ENCODE results near the gene TRIM37.

TRIM37 gene

DNA sequence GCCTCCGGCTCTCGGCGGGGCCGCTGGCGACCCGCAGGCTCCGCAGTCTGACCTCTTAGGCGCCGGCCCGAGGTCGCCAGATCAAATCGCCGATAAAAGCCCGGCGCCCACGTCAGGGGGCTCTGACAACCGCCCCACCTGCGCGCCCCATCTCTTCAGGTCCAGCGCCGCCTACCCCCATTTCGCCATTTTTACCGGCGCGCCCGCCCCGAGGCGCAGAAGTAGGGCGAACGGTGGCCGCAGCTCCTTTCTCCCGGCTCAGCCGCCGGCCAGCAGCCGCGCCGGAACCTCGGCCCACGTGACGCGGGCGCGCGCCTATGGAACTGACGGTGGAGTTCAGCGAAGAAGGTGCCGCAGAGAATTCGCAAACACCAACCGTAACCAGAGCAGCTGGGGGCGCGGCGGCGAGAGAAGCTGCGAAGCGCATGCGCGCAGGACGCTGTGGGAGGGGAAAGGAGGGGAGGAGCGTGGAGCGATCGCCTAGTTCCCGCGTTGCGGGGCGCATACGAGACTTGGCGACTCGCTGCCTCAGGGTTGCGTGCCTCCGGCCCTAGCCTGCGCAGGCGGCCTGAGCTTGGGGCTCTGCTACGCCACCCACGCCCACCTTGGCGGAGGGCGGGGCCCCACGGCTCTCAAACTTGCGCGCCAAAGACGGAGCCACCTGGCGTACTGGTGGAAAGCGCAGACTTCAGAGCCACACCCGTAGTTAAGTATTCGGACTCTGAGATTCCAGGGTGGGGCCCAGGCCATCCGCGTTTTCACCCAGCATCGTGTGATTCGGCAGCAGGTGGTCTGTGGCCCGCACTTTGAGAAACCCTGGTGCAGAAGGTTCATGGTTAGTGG is at the start of gene TRIM37:
TRIM37 (minus strand) TSS at position 418 of the 843 bp plus-strand sequence. CDS start 419 bp downstream, outside the sequence.
- Histone ChIP-seq H3K4me2 (peak within 1 kb of the TSS; percentile 90), H3K9ac (peak within 1 kb of the TSS; percentile 90), H3K36me3 (peaks cover 44% of the 10 kb centered on the region), H3K27ac (peak within 1 kb of the TSS; percentile 90), H3K9me3 (no peaks in the 10 kb centered on the region), H3K4me1 (peaks cover 33% of the 10 kb centered on the region), H4K20me1 (peaks cover 11% of the 10 kb centered on the region; the same call in 1 of the 2 replicates), H3K4me3 (peak within 1 kb of the TSS; percentile 99), H3K27me3 (no peaks in the 10 kb centered on the region)
- TF ChIP-seq Cebpa-rat (IDR thresholded peaks at IDR 0.05) = no peak

- Histone ChIP-seq H3K9ac (peak within 1 kb of the TSS; percentile 92), H3K4me1 (peaks cover 66% of the 10 kb centered on the region), H3K27ac (peak within 1 kb of the TSS; percentile 93), H3K4me2 (peak within 1 kb of the TSS; percentile 90), H3K27me3 (no peaks in the 10 kb centered on the region), H3K36me3 (peaks cover 15% of the 10 kb centered on the region), H3K9me3 (no peaks in the 10 kb centered on the region), H3K4me3 (peak within 1 kb of the TSS; percentile 86), H4K20me1 (no peaks in the 10 kb centered on the region)
- TF ChIP-seq Cebpa-rat (IDR thresholded peaks at IDR 0.05) = no peak
Observed at GRCh38 chr17:59155439-59156177, 48.9 kb upstream of the TRIM37 start, which contains the start of gene PRR11. PRR11 (plus strand) TSS chr17:59155746; CDS start chr17:59169753, 14,007 bp downstream.

DNA sequence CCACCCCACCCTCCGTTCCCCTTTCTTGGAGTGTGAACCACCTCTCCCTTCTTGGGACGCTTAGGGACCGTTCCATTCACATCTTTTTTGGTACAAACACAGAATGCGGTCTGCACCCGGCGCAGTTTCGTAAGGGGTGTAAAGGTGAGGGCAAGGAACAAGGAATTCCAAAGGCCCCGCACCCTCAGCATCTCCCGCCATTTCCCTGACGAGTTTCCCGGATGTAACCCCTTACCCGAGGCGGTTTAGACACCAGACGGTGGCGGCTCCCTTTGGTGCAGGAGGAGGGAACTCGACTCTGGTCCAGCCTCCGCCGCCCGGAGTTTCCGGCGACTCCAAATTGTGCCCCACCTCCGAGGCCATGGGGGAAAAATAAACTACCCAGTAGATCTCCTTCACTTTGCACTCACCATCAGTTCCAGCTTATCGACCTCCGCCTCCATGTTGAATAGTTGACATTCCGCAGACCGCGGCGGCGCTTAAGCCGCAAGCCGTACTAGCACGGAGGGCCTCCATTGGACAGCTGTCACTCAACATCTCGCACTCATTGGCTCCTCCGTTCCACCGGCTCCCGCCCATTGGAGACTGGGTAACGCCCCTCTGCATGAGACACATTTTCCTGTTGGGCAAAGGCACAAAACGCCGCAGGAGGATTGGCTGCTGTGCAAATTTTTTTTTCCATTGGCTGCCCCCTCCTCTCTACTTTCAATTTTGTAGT is 48.2 kb upstream of the TRIM37 start, which contains the start of gene SKA2:
SKA2 (minus strand) TSS at position 466 of the 718 bp plus-strand sequence; CDS start at position 443, 23 bp downstream.
- no peak for TF ChIP-seq Cebpa-rat (IDR thresholded peaks at IDR 0.05)
- Histone ChIP-seq H4K20me1 (0 out of 2 replicates have a peak, but pooled peaks cover 1% of the 10 kb centered on the region), H3K4me2 (peak within 1 kb of the TSS; percentile 90), H3K4me3 (peak within 1 kb of the TSS; percentile 86), H3K27ac (peak within 1 kb of the TSS; percentile 93), H3K36me3 (peaks cover 22% of the 10 kb centered on the region), H3K4me1 (peaks cover 65% of the 10 kb centered on the region), H3K9ac (peak within 1 kb of the TSS; percentile 92), H3K9me3 (no peaks in the 10 kb centered on the region), H3K27me3 (no peaks in the 10 kb centered on the region)

- H3K27ac ChIP-seq = peak overlapping the region; percentile 93
- no peaks in the 10 kb centered on the region for H3K27me3 ChIP-seq
- H3K4me1 ChIP-seq = peaks cover 63% of the 10 kb centered on the region
- peak overlapping the region; percentile 90 for H3K4me2 ChIP-seq
- H3K4me3 ChIP-seq = peak overlapping the region; percentile 86
- peak overlapping the region; percentile 92 for H3K9ac ChIP-seq
- TF ChIP-seq Cebpa-rat (IDR thresholded peaks at IDR 0.05) = no peak
- H3K36me3 ChIP-seq = peaks cover 24% of the 10 kb centered on the region
- no peaks in the 10 kb centered on the region for H3K9me3 ChIP-seq
- 0 out of 2 replicates have a peak, but pooled peaks cover 7% of the 10 kb centered on the region for H4K20me1 ChIP-seq
Observed at GRCh38 chr17:59154292-59154720, 47.6 kb upstream of the TRIM37 start.

DNA sequence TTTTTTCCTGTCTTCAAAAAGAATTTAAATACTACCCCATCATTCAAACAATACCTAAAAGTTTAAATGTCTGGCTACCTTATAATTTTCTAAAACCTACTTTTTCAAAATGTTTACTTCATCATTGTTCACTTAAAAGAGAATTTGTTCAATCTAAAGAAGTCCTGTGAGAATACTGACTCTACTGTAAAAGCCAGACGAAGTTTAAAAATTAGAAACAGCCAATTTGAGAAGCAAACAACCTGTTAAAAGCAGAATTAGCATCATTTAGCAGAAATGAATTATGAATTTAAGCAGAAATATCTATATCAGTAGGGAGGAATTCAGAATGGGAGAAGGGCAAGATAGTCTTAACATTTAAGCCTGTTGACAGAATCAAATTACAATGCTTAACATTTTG is 46.2 kb upstream of the TRIM37 start:
- TF ChIP-seq Cebpa-rat (IDR thresholded peaks at IDR 0.05) = no peak
- Histone ChIP-seq H3K27me3 (no peaks in the 10 kb centered on the region), H3K9me3 (no peaks in the 10 kb centered on the region), H3K4me2 (peak overlapping the region; percentile 90), H3K36me3 (peaks cover 26% of the 10 kb centered on the region), H3K4me1 (peaks cover 52% of the 10 kb centered on the region), H3K27ac (peak overlapping the region; percentile 28), H3K9ac (peak overlapping the region; percentile 92), H3K4me3 (peak overlapping the region; percentile 86; the same call in 1 of the 2 replicates), H4K20me1 (peaks cover 14% of the 10 kb centered on the region; the same call in 1 of the 2 replicates)

- Histone ChIP-seq H3K9me3 (no peaks in the 10 kb centered on the region), H3K4me1 (peaks cover 39% of the 10 kb centered on the region), H3K27ac (no peak overlapping the region), H3K36me3 (peaks cover 28% of the 10 kb centered on the region), H3K4me2 (peak overlapping the region; percentile 90), H3K9ac (no peak overlapping the region), H3K4me3 (no peak overlapping the region), H4K20me1 (peaks cover 14% of the 10 kb centered on the region; the same call in 1 of the 2 replicates), H3K27me3 (no peaks in the 10 kb centered on the region)
- no peak for TF ChIP-seq Cebpa-rat (IDR thresholded peaks at IDR 0.05)
Observed at GRCh38 chr17:59151591-59151990, 44.9 kb upstream of the TRIM37 start.

- Histone ChIP-seq H3K36me3 (peaks cover 33% of the 10 kb centered on the region), H3K9ac (no peak overlapping the region), H3K9me3 (no peaks in the 10 kb centered on the region), H3K27me3 (no peaks in the 10 kb centered on the region), H3K4me2 (no peak overlapping the region), H3K4me3 (no peak overlapping the region), H3K27ac (no peak overlapping the region), H4K20me1 (peaks cover 14% of the 10 kb centered on the region; the same call in 1 of the 2 replicates), H3K4me1 (peaks cover 33% of the 10 kb centered on the region)
- no peak for TF ChIP-seq Cebpa-rat (IDR thresholded peaks at IDR 0.05)
Observed at GRCh38 chr17:59151006-59151405, 44.3 kb upstream of the TRIM37 start.

DNA sequence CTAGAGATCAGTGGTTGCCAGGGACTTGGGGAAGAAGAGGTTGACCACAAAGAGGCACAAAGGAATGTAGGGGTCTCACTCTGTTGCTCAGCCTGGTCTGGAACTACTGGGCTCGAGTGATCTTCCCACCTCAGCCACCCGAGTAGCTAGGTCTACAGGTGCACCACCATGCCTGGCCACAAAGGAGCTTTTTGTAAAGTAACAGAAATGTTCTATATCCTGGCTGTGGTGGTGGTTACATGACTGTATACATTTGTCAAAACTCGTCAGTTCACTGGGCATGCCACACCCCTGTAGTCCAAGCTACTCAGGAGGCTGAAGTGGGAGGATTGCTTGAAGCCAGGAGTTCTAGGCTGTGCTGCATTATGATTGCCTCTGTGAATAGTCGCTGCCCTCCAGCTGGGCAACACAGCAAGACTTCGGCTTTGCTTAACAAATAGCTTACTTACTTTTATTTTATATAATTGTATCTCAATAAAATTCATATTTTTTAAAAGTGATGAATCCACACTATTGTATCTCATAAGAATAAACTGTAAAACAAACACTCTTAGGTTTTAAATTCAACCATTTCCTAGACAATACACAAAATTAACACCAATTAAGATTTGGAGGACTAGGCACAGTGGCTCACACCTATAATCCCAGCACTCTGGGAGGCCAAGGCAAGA is 43.3 kb upstream of the TRIM37 start:
- H3K36me3 ChIP-seq = peaks cover 43% of the 10 kb centered on the region
- peaks cover 14% of the 10 kb centered on the region; the same call in 1 of the 2 replicates for H4K20me1 ChIP-seq
- no peaks in the 10 kb centered on the region for H3K27me3 ChIP-seq
- H3K27ac ChIP-seq = no peak overlapping the region
- H3K9ac ChIP-seq = no peak overlapping the region
- TF ChIP-seq Cebpa-rat (IDR thresholded peaks at IDR 0.05) = no peak
- no peak overlapping the region for H3K4me3 ChIP-seq
- no peaks in the 10 kb centered on the region for H3K9me3 ChIP-seq
- peak overlapping the region; percentile 22; the same call in 1 of the 2 replicates for H3K4me2 ChIP-seq
- H3K4me1 ChIP-seq = peaks cover 31% of the 10 kb centered on the region

Data from BLaER1 (cell line).